ENCODE results near the gene FKBP8. TPM values are rescaled to one million over a fixed set of nuclear protein-coding genes. Genes with fewer than 3 reads are reported as not detected.

FKBP8 gene
- total RNA-seq, 1 experiment from 2014 or later: 135 TPM

GRCh38 chr19:18503337-18503970 is 39.9 kb downstream of the FKBP8 start:
- DNase-seq (ENCODE audit: low read depth): no peak

- no peak for DNase-seq (ENCODE audit: low read depth)
Measured at GRCh38 chr19:18502638-18503294, 40.6 kb downstream of the FKBP8 start.

DNA sequence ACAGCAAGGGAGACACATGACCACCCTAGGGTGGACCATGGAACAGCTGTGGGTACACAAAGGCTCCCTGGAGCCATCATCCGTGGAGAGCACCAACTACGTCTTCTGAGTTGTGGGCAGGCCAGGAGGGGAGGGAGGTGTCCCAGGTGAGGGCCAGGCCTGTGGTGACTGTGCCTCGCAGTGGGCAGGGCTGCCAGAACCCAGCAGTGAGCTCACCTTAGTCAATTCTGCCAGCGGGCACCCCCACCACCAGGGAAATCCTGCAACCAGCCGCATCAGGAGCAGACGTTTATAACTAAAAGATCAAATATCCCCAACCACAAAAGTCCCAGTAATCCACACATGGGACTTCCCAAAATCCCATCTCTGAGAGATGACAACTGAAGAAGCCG is 41.1 kb downstream of the FKBP8 start:
- DNase-seq (ENCODE audit: low read depth): no peak

- DNase-seq (ENCODE audit: low read depth): no peak
Measured at GRCh38 chr19:18501832-18502231, 41.5 kb downstream of the FKBP8 start.

- DNase-seq (ENCODE audit: low read depth): no peak
Measured at GRCh38 chr19:18501351-18501750, 42.0 kb downstream of the FKBP8 start.

DNA sequence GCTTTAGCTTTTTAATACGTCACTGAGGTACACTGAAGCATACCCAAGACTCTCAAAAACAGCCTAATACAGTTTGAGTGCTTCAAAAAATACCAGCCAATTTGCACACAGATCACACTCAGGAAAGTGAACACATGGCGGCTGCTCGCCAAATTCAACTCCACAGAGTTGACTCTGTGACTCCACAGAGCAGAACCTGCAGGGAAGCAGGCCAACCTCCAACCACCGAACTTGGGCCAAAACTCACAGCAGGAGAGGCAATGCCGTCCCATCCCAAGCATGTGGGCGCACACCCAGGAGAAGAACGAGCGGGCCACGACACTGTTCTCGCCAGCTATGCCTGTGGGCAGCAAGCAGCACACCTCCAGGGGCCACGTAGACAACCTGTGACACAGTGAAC is 42.6 kb downstream of the FKBP8 start:
- DNase-seq (ENCODE audit: low read depth): no peak

DNA sequence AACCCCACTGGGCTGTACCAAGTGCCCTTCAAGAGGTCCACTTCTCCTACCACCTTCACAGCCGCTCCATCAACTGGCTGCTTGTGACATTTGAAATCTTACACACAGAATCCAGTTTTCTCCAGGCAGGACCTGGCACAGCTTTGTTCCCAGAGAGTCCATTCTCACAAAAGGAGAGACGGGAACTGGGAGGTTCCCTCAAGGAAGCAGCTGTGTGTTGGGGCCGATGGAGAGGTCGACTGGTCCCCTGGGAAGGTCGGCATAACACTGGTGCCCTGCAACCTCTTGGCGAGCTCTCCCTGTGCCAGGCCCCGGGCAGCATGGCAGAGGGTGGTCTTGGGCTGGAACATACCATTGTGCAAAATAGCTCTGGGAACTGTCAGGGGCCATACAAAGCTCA is 43.0 kb downstream of the FKBP8 start:
- no peak for DNase-seq (ENCODE audit: low read depth)

GRCh38 chr19:18499055-18499775 is 44.2 kb downstream of the FKBP8 start:
- no peak for DNase-seq (ENCODE audit: low read depth)

DNA sequence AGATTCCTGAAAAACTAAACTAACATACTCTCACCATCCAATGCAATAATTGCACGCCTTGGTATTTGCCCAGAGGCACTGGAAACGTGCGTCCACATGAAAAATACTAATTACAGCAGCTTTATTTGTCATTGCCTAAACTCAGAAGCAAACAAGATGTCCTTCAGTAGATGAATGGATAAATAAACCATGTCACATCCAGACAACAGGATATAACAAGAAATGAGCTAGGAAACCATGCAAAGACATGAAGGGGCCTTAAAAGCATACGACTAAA is 46.5 kb downstream of the FKBP8 start:
- no peak for DNase-seq (ENCODE audit: low read depth)

DNA sequence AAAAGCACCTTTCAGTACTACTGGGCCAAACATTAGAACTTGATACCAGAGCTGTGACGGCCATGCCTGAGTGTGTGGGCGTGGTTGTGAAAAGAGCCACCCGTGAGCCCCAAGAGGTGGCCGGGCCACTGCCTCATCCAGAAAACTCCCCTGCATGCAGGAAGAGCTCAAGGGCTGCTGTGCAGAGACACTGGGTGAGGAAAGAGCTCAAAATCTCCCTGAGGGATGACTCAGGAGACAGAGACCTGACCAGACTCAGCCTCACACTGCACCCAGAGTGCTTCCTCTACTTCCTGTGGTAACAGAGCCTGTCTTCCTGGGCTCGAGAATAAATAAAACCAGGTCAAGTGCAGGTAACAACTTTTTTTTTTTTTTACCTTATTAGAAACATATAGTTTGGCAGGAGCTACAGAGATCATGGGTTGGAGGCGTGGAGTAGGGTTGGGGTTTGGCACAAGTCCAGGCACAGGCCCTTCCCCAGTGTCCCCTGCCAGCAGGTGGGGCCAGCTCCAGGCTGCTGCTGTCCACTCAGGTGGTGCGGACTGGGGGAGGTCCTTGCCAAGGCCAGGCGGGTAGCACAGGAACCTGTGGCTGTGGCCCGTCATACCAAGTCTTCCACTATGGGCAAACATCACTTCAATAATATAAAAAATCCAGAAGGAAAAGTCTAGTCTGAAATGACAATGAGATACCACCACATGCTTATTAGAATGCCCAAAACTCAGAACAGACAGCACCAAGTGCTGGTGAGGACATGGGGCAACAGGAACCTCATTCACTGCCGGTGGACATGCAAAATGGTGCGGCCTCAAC is 47.0 kb downstream of the FKBP8 start:
- peak; percentile 80 for DNase-seq (ENCODE audit: low read depth)

GRCh38 chr19:18495204-18495911 is 48.0 kb downstream of the FKBP8 start:
- DNase-seq (ENCODE audit: low read depth): no peak

DNA sequence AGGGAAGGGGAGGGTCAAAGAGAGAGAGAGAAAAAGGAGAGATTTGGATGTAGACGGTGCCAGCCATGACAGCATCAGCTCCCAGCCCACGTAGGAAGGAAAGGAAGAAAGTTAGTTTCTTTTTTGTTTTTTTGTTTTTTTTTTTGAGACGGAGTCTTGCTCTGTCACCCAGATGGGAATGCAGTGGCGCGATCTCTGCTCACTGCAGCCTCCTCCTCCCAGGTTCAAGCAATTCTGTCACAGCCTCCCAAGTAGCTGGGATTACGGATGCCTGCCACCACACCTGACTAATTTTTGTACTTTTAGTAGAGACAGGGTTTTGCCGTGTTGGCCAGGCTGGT is 49.1 kb downstream of the FKBP8 start:
- DNase-seq (ENCODE audit: low read depth): no peak

- no peak for DNase-seq (ENCODE audit: low read depth)
Measured at GRCh38 chr19:18493440-18494266, 49.7 kb downstream of the FKBP8 start.

DNA sequence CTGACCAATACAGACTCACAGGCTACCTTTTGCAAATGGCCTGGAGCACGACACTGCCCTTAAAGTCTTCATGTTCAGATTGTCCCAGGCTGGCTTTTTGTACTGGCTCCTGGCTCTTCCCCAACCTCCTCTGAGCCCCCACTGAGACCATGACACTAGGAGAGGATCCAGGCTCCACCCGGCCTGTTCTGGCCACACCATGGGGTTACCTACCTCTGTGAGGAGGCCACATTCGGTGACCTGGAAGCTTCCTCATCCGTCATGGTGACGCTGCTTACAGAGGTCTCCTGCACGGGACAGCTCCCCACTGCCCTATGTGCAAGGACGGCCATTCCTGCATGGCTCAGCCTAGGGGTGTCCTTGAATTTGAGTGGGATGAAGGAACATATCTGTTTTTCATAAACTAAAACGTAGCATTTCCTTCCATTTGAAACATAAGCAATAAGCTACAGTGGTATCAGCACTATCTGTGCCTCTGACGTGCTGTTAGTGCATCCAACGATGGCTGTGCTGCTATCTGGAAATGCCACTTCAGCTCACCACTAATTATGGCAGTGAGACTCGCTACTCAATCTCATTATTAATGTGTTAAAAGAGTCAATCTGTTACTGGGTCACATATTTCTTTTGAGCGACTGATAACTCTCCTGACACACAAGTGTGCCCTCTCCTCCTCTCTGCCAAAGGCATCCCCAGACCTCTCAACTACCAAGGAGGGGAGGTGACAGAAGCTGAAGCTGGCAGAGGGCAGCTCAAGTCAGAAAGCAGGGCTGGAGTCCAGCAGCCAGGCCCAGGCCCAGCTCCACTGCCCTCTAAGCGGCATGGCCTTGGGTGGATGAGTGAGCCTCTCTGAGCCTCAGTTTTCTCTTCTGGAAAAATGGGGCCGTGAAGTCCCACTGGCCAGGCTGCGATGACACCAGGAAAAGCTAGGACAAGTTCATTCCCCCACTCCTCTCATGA is 51.1 kb downstream of the FKBP8 start:
- DNase-seq (ENCODE audit: low read depth): no peak

DNA sequence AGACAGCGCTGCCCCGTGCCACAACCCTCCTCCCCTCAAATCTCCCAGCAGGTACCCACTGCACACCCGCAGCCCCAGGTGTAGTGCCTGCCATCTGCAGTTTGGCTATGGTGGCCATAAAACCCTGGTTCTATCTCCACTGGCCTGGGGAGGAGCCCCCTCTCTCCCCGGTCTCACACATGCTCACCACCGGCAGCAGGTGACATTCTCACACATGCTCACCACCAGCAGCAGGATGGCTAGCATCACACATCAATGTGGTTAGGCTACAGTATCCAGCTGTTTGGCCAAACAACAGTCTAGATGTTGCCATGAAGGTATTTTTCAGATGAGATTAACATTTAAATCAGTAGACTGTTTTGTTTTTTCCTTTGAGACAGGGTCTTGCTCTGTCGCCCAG is 52.6 kb downstream of the FKBP8 start:
- DNase-seq (ENCODE audit: low read depth): no peak

DNA sequence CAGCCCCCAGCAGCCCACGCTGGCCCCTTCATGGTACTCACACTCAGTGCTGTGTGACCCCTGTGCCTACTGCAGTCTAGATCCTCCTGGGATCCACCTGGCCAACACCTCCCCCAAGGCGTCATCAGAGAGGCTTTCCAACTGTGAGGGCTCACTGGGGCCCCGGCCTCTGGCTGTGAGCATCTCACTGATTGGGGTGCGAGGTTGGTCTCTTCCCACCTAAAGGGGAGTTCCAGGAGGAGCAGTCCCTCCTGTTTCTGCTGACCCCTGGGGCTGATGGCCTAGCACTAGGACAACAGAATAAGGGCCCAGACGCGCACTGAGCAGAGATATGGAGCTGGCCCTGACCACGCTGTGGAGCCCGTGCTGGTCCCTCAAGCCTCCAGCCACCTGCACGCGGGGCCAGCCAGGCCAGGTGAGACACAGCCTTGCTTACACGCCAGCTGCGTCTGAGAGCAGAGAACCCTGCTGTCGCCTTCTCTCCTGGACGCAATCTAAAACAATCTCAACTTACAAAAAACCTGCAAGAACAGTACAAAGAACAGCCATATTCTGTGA is 53.7 kb downstream of the FKBP8 start:
- DNase-seq (ENCODE audit: low read depth): no peak

- DNase-seq (ENCODE audit: low read depth): no peak
Measured at GRCh38 chr19:18488838-18489626, 54.3 kb downstream of the FKBP8 start.

DNA sequence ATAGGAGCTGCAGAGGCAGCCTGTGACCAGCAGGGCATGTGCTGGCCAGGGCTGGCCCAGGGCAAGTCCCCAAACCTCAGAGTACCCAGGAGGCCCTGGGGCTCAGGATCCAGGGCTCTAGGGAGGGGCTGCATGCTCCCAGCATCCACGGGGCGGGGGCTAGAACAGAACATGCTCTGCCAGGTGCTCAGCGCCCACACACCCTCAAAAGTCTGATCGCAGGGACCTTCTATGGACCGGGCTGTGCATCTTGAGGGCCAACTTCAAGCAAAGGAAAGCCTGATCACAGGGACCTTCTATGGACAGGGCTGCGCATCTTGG is 55.0 kb downstream of the FKBP8 start:
- DNase-seq (ENCODE audit: low read depth): no peak

Data from HT1080 (cell line).